Limb (tissue), 2 donors: Measurements from ENCODE around the gene B9D2.

Experiments used
- DNase-seq, 2 donors: peaks; one replicate each; pipeline ENCODE4 v3.0.0-alpha.2; 2016; ENCODE audit errors: extremely low spot score in 2 of 2

Gene B9D2

DNA sequence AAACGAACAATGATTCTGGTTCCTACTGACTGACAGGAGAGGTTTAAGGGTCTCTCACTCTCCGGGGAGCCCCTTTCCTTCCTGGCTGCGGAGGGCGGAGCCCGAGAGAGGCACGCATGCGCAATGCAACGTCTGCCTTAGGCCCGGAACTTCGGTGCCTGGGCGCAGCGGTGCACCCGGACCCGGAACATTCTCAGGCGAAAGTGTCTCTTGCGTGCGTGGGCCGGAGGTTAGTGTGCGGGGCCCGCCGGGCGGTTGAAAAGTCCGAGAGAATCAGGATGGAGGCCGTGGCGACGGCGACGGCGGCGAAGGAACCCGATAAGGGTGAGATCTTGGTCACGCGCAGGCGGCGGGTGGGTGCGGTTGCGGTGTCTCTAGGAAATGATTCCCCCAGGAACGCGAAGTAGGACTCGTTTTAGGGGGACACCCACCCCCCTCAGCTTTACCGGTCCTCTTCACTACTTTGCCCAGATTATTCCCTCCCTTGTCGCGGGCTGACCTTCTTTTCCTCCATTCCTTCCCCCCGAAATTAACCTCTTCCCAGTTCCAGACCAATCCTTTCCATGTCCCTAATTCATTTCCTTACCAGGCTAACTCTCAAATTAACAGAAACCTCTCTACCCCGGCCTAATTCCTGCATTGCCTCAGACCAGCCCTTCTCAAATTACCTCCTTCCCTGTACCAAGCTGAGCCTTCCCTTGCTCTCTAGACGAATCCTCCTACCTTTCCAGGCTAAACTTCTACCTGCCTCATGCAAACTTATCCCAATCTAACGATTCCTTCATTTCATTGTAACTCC lies 53.7 kb downstream of the B9D2 start, which contains the start of gene CCDC97:
Gene CCDC97 (plus strand): TSS at position 140 of the 799 bp plus-strand sequence. CDS start 139 bp downstream, at position 279.
- peak; percentile 92 to 94 for DNase-seq

DNA sequence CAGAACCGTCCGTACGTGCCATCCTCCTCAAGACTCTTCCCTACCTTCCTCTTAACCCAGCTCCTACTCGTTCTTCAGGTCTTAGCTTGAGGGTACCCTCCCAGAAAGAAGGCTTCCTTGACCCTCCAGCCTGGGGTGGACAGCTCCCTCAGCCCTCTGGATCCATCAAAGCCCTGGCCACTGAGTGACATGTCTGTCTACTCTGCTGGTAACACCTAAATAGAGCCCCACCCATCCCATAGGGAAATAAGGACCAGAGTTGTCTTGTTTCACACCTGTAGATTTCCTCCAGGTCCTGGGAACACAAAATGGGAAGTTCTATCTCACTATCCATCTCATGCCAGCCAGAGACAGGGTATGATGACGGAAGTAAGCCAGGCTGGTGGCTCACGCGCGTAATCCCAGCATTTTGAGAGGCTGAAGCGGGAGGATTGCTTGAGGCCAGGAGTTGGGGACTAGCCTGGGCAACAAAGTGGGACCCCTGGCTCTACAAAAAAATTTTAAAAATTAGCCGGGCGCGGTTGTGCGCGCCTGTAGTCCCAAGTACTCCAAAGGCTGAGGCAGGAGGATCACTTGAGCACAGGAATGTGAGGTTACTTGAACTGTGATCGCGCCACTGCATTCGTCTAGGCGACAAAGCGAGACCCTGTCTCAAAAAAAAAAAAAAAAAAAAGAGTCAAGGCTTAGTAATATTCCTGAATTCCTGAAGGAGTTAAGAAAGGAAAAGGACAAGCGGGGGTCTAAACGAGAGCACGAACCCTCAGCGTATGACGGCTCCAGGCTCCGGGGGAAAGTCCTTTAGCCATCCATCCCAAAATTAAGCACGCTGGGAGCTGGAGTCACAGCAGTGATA lies 54.5 kb downstream of the B9D2 start:
- DNase-seq, result no peak

DNA sequence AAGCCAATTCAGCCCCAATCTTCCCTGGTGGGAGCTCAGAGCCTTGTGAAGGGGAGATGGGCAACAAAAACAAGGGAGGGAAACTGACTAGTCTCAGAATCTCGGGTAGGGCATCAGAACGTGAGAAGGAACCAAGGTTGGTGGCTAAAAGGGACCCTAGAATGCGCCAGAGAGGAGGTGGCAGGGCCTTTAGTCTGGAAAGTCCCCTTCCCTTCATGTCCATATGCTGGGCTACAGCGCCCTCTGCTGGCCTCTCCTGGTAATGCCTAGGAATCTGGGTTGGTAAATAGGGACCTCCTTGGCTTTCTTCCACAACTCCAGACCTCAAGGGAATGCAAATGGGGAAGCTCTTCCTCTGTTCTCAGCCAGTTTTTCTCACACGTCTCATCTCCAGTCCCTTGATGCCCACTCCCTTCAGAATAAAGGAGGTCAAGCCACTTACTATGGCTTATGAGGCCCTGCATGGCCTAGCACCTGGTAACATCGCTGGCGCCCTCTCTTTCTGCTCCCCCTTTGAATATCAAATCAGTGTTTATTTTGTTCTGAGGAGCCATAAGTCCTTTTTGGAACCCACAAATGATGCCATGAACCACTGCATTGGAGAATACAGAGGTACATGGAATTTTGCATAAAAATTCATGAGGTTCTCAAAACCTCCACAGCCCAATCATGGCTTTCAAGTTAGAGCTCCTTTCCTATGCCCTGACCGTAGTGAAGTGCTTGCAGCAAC lies 55.3 kb downstream of the B9D2 start:
- DNase-seq, result peak; percentile 84 to 93

DNA sequence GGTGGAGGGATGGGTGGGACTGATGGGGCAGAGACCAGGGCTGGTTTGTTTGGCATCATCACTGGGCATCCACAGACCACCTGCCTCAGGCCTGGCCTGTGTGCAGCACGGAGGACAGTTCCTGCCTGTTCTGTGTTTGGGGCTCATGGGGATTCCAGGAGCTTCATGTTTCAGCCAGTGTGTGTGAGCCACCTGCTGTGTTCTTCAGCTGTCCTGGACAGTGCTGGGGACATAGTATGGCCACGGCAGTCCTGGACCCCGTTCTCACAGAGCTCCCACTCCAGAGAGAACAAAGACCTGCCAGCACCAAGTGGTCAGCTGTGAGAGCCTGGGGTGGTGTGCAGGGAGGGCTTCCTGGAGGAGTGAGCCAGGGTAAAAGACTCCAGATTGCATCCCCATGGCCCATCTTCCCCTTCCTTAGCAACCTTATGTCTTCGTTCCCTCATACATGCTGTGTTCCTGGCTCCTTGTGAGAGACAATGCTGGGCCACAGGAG lies 55.9 kb downstream of the B9D2 start:
- no peak for DNase-seq

DNA sequence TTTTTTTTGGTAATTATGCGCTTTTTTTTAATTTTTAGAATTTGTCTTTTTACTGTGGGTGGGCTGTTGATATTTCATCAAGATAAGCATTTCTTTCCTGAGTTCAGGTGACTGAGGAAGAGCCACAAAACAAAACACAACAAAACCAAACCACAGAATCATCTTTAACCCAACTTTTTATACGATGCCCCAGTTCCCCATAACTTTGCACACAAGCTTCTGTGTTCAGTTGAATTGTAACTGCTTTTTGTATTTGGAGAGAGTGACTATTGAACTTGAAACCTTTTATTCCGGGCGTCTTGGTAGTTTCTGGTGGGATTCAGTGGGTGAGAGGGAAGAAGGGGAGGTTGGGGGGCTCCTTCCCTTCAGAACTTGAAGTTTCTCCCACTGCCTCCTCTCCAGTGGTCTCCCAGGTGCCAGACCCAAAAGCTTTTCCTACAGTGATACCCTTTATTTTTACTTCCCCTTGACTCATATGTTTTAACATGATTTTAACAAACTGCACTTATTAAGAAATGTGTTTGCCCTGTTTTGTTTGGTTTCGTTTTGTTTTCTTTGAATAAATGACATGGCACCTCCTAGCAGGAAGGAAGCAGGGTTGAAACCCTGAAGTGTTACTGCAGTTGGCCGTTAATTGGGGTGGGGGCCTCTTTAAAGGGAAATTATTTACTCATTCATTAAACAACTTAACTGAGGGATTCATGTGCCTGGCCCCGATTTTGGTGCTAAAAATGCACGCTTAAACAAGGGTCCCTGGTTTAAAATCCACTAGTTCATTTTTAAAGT lies 56.7 kb downstream of the B9D2 start:
- no peak for DNase-seq

DNA sequence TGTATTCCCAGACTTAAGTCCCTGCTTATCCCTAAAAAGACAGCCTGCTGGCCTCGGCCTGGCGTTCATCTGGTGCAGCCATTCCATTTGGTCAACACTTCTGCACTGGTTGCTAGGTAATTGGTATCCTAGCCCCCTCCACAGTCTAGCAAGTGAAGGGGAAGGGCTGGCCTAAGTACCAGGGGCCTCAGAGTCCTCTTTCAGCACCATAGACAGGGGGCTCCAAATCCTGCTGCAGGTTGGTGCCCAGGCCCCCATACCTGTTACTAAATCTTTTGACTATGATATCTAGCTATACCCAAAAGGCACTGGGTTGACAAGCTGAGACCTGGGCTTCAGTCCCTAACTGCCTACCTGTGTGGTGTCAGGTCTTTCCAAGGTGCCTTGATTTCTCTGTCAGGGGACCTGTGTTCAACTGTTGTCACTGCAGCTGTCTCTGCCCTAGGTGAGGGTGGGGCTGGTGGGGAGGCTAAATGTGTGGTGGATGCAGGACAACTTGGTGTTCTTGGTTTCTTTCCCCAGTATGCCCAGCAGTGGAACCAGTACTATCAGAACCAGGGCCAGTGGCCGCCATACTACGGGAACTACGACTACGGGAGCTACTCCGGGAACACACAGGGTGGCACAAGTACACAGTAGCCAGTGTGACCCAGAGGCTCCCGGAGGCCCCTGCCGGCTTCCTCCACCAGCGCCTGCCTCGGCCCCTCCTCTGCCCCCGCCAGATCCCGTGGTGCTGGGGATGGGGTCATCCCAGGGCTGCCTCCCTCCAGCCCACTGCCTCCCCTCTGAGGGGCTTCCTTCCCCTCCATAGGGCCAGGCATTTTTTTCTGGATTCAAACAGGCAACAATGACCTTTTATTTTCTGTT lies 57.8 kb downstream of the B9D2 start:
- DNase-seq, result no peak

DNA sequence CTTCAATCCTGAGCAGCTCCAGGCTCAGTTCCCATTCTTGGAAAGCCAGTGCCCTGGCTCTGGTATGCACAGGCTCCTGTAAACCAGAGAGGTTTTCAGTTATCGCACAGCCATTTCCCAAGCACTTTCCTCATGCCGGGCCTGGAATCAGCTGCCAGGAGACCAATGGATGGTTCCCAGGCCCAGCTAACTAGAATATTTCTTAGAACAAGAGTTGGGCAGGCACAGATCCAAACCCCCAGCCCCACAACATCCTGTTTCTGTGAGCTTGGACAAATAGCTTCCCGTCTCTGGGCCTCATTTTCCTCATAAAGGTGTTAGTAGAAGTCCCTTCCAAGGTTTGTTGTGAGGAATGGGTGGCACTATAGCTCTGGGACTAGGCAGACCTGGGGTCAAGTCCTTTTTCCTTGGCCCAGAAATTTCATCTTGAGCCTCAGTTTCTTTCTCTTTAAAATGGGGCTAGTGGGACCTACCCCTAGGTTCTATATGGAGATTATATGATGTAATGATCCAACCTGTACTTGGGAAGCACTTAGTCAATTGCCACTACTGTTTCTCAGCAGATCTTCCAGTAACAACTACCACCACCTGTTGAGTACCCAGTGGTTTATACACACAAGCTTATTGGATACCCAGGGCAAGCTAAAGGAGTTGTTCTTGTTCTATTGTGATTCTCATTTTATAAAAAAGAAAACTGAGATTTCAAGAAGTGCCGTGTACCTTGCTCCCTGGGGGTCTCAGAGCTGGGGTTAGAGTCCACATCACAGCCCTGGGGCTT lies 59.1 kb downstream of the B9D2 start:
- DNase-seq, result no peak
